Panc1 (cell line): ENCODE measurements around the gene MFSD12. TPM values are rescaled to one million over a fixed set of nuclear protein-coding genes. Genes with fewer than 3 reads are reported as not detected.

Experiments
- ATAC-seq: fragments of 200-7000 bp; cut with Tn5 transposase; 2 replicates; pipeline ENCODE4 v1.9.1; 2020; ENCODE audit warnings: mild to moderate bottlenecking, moderate library complexity
- BruUV-seq: library from RNA; stranded (reverse); fragments of 400-500 nt; replicated peaks from 2 replicates; lab custom pipeline; 2021; lab: Mats Ljungman, UMichigan
- CTCF ChIA-PET: fragments of 300-600 bp; sonication (Branson Sonifier 250); formaldehyde crosslinking; loops from one replicate; lab custom pipeline; 2022; ENCODE audit warnings: antibody characterized with exemption; lab: Charles Lee
- POLR2A ChIA-PET: fragments of 300-600 bp; sonication (Branson Sonifier 250); formaldehyde crosslinking; loops from one replicate; lab custom pipeline; 2022; ENCODE audit warnings: antibody characterized with exemption; lab: Charles Lee
- DNase-seq: peaks from one replicate; pipeline ENCODE4 v3.0.0-alpha.2; 2010; ENCODE audit warnings: low read depth, low spot score
- H3K27ac ChIP-seq: 2 replicates; pipeline ENCODE4 v1.5.1; 2011; ENCODE audit warnings: mild to moderate bottlenecking, low read length, inconsistent platforms
- H3K27me3 ChIP-seq: fragments of 200-500 bp; sonication (Bioruptor generic); 2 replicates; pipeline ENCODE4 v1.6.0; 2014; ENCODE audit warnings: low read length, inconsistent platforms; ENCODE audit not compliant: control insufficient read depth, insufficient read depth
- H3K36me3 ChIP-seq: fragments of 200-500 bp; sonication (Bioruptor generic); 2 replicates; pipeline ENCODE4 v1.5.1; 2014; ENCODE audit warnings: inconsistent platforms, mild to moderate bottlenecking, low read length, moderate library complexity; ENCODE audit not compliant: control insufficient read depth, insufficient read depth
- H3K4me1 ChIP-seq: 2 replicates; pipeline ENCODE4 v1.5.1; 2011; ENCODE audit warnings: inconsistent platforms, mild to moderate bottlenecking, low read length, moderate library complexity; ENCODE audit not compliant: control insufficient read depth, insufficient read depth
- H3K4me3 ChIP-seq, 2 experiments: 2 replicates each; pipeline ENCODE4 v1.5.1; 2011 to 2012; ENCODE audit warnings: low read depth in 2 of 2, low read length in 2 of 2, mild to moderate bottlenecking in 2 of 2, inconsistent platforms in 1 of 2, moderate library complexity in 1 of 2
- H3K9me3 ChIP-seq: fragments of 200-500 bp; sonication (Bioruptor generic); 2 replicates; pipeline ENCODE4 v1.5.1; 2014; ENCODE audit warnings: low read depth, mild to moderate bottlenecking, inconsistent platforms, low read length, moderate library complexity; ENCODE audit not compliant: control insufficient read depth, insufficient read depth
- CTCF ChIP-seq: fragments of 450-650 bp; IDR thresholded peaks from 2 replicates; pipeline ENCODE4 v1.5.1; 2017; ENCODE audit warnings: mild to moderate bottlenecking
- POLR2AphosphoS5 ChIP-seq: IDR thresholded peaks from 2 replicates; pipeline ENCODE4 v1.6.1; 2012; ENCODE audit warnings: mild to moderate bottlenecking, low read depth, low read length, moderate library complexity
- REST ChIP-seq, 2 experiments: IDR thresholded peaks; 2 replicates each; pipeline ENCODE4 v1.6.1; 2011 to 2012; ENCODE audit warnings: low read depth in 2 of 2, control low read depth in 1 of 2, low read length in 1 of 2, mild to moderate bottlenecking in 1 of 2, moderate library complexity in 1 of 2; ENCODE audit not compliant: insufficient read depth in 1 of 2
- SIN3A ChIP-seq: IDR thresholded peaks from 2 replicates; pipeline ENCODE4 v1.6.1; 2012; ENCODE audit warnings: low read depth, mild to moderate bottlenecking, low read length, moderate library complexity, borderline replicate concordance; ENCODE audit not compliant: insufficient read depth
- TCF7L2 ChIP-seq: IDR thresholded peaks from 2 replicates; pipeline ENCODE4 v1.6.1; 2011; ENCODE audit warnings: mild to moderate bottlenecking, low read depth, low read length, inconsistent platforms
- in situ Hi-C: cut with HindIII; loops from 2 replicates; pipeline ENCODE4 v1.10.0; 2016; ENCODE audit warnings: low sequenced_read_pairs, low pct_unique_long_range_greater_than_20kb
- intact Hi-C: fragments of 100-400 bp; cut with micrococcal nuclease; formaldehyde crosslinking; loops from one replicate; pipeline ENCODE4 v1.10.0; 2022; ENCODE audit not compliant: unreplicated experiment
- total RNA-seq: library from RNA; stranded (reverse); gene quantifications from one replicate; pipeline ENCODE4 v1.2.1, GENCODE V29; 2021; ENCODE audit not compliant: unreplicated experiment

The MFSD12 gene
- total RNA-seq, 1 experiment from 2014 or later = 98.8 TPM

GRCh38 chr19:3580156-3580934 is 23.0 kb upstream of the MFSD12 start:
- DNase-seq (no peak), ATAC-seq (no peak)
- CTCF ChIA-PET = interaction anchor here (0.8 kb wide), 1 partner anchor 10 kb away, joined by 5 read pairs; no protein-coding TSS in a partner anchor
- TF ChIP-seq SIN3A (no peak), POLR2AphosphoS5 (no peak), CTCF (no peak), REST (IDR thresholded peaks at IDR 0.05; ENCODE audit: insufficient read depth in 1 of 2, low read depth in 2 of 2, low read length in 1 of 2) (no peak)
- POLR2A ChIA-PET = no interaction called here
- no peaks in the 10 kb centered on the region for H3K4me1 ChIP-seq
- no peaks in the 10 kb centered on the region for H3K27me3 ChIP-seq
- in situ Hi-C loops (no loop called here), intact Hi-C loops (no loop called here)
- no peak overlapping the region for H3K4me3 ChIP-seq
- no peaks in the 10 kb centered on the region for H3K36me3 ChIP-seq
- H3K9me3 ChIP-seq = no peaks in the 10 kb centered on the region
- no peak overlapping the region for H3K27ac ChIP-seq
- BruUV-seq = no TSS peak

GRCh38 chr19:3578390-3578789 is 21.0 kb upstream of the MFSD12 start:
- no peak for TF ChIP-seq REST (IDR thresholded peaks at IDR 0.05; ENCODE audit: insufficient read depth in 1 of 2, low read depth in 2 of 2, low read length in 1 of 2)
- no peak for TF ChIP-seq CTCF
- TF ChIP-seq POLR2AphosphoS5 = no peak
- no peak for TF ChIP-seq SIN3A
- no peak for TF ChIP-seq TCF7L2
- no peaks in the 10 kb centered on the region for H3K4me1 ChIP-seq
- H3K4me3 ChIP-seq = no peak overlapping the region
- no peak overlapping the region for H3K27ac ChIP-seq
- intact Hi-C loops (no loop called here), in situ Hi-C loops (no loop called here)
- H3K9me3 ChIP-seq = no peaks in the 10 kb centered on the region
- ChIA-PET CTCF (no interaction called here), POLR2A (interaction anchor here (0.5 kb wide), 1 partner anchor 72 kb away, joined by 8 read pairs; no protein-coding TSS in a partner anchor)
- no peak for DNase-seq
- no peak for ATAC-seq
- BruUV-seq = TSS peak; percentile 52
- no peaks in the 10 kb centered on the region for H3K27me3 ChIP-seq
- peaks cover 2% of the 10 kb centered on the region; the same call in 1 of the 2 replicates for H3K36me3 ChIP-seq
